ENCODE results near the gene DSTYK.
"Not testable (repeated sequence)": the region's sequence is repeated elsewhere in the genome, so short reads cannot be mapped to it uniquely, and the experiment has no call there.

DSTYK gene

GRCh38 chr1:205239078-205239477, 27.6 kb upstream of the DSTYK start:
- no peak for DNase-seq

GRCh38 chr1:205237526-205238484, 26.3 kb upstream of the DSTYK start:
- no peak for DNase-seq

- DNase-seq, result no peak
These were observed 25.5 kb upstream of the DSTYK start for GRCh38 chr1:205236951-205237475.

GRCh38 chr1:205236526-205236925, 25.0 kb upstream of the DSTYK start:
- DNase-seq, result no peak

GRCh38 chr1:205235951-205236350, 24.4 kb upstream of the DSTYK start:
- DNase-seq, result no peak

- not testable (repeated sequence) for DNase-seq
These were observed 22.5 kb upstream of the DSTYK start for GRCh38 chr1:205233986-205234385.

GRCh38 chr1:205232945-205233397, 21.5 kb upstream of the DSTYK start:
- no peak for DNase-seq

GRCh38 chr1:205232127-205232820, 20.8 kb upstream of the DSTYK start:
- DNase-seq, result no peak

- DNase-seq, result no peak
These were observed 19.5 kb upstream of the DSTYK start for GRCh38 chr1:205230982-205231381.

GRCh38 chr1:205229916-205230700, 18.6 kb upstream of the DSTYK start:
- no peak for DNase-seq

- DNase-seq, result peak; percentile 86
These were observed 17.9 kb upstream of the DSTYK start for GRCh38 chr1:205229399-205229871.

GRCh38 chr1:205228093-205228521, 16.6 kb upstream of the DSTYK start:
- DNase-seq, result peak; percentile 72

GRCh38 chr1:205227584-205228013, 16.1 kb upstream of the DSTYK start, which contains the start of gene TMCC2:
Gene TMCC2 (plus strand): TSS chr1:205227946. CDS start chr1:205228565, 619 bp downstream.
- peak; percentile 95 for DNase-seq

- DNase-seq, result peak; percentile 43
These were observed 15.5 kb upstream of the DSTYK start for GRCh38 chr1:205226868-205227583.

GRCh38 chr1:205225901-205226765, 14.6 kb upstream of the DSTYK start:
- DNase-seq, result no peak

GRCh38 chr1:205224736-205225135, 13.2 kb upstream of the DSTYK start:
- DNase-seq, result no peak

- no peak for DNase-seq
These were observed 8.9 kb upstream of the DSTYK start for GRCh38 chr1:205220421-205220820.

- DNase-seq, result no peak
These were observed 5.9 kb upstream of the DSTYK start for GRCh38 chr1:205217418-205217817.

GRCh38 chr1:205216588-205216987, 5.1 kb upstream of the DSTYK start:
- DNase-seq, result no peak

- no peak for DNase-seq
These were observed 3.3 kb upstream of the DSTYK start for GRCh38 chr1:205214756-205215155.

Measured in NCI-H1092 treated with DMSO at 0.1 percent for 48 hours (cell line).